Tibial nerve (tissue), 4 donors: ENCODE results near the gene SPATA9. TPM values are rescaled to one million over a fixed set of nuclear protein-coding genes. Genes with fewer than 3 reads are reported as not detected.

Source experiments
- DNase-seq, 2 donors: peaks; one replicate each; pipeline ENCODE4 v3.0.0-alpha.2; 2019; ENCODE audit warnings: low spot score in 2 of 2
- H3K27ac ChIP-seq, 4 donors: fragments of 200-600 bp; sonication (generic) in 3 of 4; one replicate each; pipeline ENCODE4 v1.5.1; 2017 to 2019; ENCODE audit warnings: mild to moderate bottlenecking in 1 of 4
- H3K27me3 ChIP-seq, 2 donors: fragments of 200-600 bp; sonication (generic) in 1 of 2; one replicate each; pipeline versions ENCODE4 v1.5.1 to v1.6.0; 2017 to 2019
- H3K36me3 ChIP-seq, 3 donors: fragments of 200-600 bp; sonication (generic); one replicate each; pipeline ENCODE4 v1.5.1; 2018 to 2019
- H3K4me1 ChIP-seq, 4 donors: fragments of 200-600 bp; sonication (generic) in 3 of 4; one replicate each; pipeline ENCODE4 v1.5.1; 2017 to 2019
- H3K4me3 ChIP-seq, 4 donors: fragments of 200-600 bp; sonication (generic) in 3 of 4; one replicate each; pipeline ENCODE4 v1.5.1; 2017 to 2019; ENCODE audit warnings: mild to moderate bottlenecking in 1 of 4, moderate library complexity in 1 of 4
- H3K9me3 ChIP-seq, 4 donors: fragments of 200-600 bp; sonication (generic) in 3 of 4; one replicate each; pipeline ENCODE4 v1.5.1; 2017 to 2019
- EP300 ChIP-seq, 2 donors: sonication (generic); formaldehyde crosslinking; IDR thresholded peaks; one replicate each; pipeline ENCODE4 v1.6.1; 2017; ENCODE audit warnings: antibody characterized with exemption in 2 of 2, mild to moderate bottlenecking in 1 of 2
- POLR2A ChIP-seq, 2 donors: fragments of 450-650 bp; IDR thresholded peaks; one replicate each; pipeline ENCODE4 v1.6.1; 2017; ENCODE audit warnings: antibody characterized with exemption in 2 of 2, mild to moderate bottlenecking in 2 of 2, moderate library complexity in 2 of 2
- WGBS, 2 donors: methylation state at CpG; one replicate each; pipeline ENCODE4 v1.1.5; 2018; 5-methylcytosine and 5-hydroxymethylcytosine counted together
- total RNA-seq, 4 donors: library from RNA; depleted of rRNA; stranded (reverse); fragments of >200 nt; gene quantifications; one replicate each; pipeline ENCODE4 v1.1.0, GENCODE V29; 2016
- TF ChIP-seq, protein P1 (sequence below), 5 experiments: fragments of 200-600 bp in 3 of 5; fragments of 450-650 bp in 2 of 5; sonication (generic) in 3 of 5; IDR thresholded peaks; one replicate each; pipeline ENCODE4 v1.5.1; 2016 to 2019; ENCODE audit warnings: antibody characterized with exemption in 5 of 5, mild to moderate bottlenecking in 3 of 5, moderate library complexity in 2 of 5

The SPATA9 gene
- total RNA-seq, 4 donors from 2014 or later = 1.2 TPM; not detected in 3

DNA sequence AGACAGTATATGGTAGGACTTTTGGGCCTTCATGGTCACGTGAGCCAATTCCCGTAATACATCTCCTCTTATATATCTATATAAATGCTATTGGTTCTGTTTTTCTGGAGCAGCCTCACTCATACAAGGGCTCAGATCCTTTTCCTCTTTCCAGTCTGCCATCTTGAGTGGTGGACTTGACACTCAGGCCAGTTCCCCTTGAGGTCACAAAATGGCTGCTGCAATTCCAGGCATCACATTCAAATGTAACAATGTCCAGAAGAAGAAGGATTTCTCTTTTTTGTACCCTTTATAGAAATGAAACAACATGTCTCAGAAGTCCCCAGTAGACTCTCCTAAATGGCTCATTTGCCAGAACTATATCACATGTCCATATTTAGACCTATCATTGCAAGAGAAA lies 58.4 kb downstream of the SPATA9 start:
- Histone ChIP-seq H3K9me3 (no peaks in the 10 kb centered on the region), H3K27me3 (no peaks in the 10 kb centered on the region), H3K36me3 (no peaks in the 10 kb centered on the region), H3K4me3 (no peak overlapping the region), H3K27ac (no peak overlapping the region), H3K4me1 (peaks cover 0 to 20% (median 18%) of the 10 kb centered on the region in 4 donors)
- TF ChIP-seq, protein P1, sequence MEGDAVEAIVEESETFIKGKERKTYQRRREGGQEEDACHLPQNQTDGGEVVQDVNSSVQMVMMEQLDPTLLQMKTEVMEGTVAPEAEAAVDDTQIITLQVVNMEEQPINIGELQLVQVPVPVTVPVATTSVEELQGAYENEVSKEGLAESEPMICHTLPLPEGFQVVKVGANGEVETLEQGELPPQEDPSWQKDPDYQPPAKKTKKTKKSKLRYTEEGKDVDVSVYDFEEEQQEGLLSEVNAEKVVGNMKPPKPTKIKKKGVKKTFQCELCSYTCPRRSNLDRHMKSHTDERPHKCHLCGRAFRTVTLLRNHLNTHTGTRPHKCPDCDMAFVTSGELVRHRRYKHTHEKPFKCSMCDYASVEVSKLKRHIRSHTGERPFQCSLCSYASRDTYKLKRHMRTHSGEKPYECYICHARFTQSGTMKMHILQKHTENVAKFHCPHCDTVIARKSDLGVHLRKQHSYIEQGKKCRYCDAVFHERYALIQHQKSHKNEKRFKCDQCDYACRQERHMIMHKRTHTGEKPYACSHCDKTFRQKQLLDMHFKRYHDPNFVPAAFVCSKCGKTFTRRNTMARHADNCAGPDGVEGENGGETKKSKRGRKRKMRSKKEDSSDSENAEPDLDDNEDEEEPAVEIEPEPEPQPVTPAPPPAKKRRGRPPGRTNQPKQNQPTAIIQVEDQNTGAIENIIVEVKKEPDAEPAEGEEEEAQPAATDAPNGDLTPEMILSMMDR (IDR thresholded peaks at IDR 0.05) = no peak
- TF ChIP-seq POLR2A (IDR thresholded peaks at IDR 0.05) = no peak
- TF ChIP-seq EP300 (IDR thresholded peaks at IDR 0.05) = no peak
- WGBS, 2 donors = 97 to 99% methylated on average over 2 of the region's 2 CpGs
- no peak for DNase-seq

DNA sequence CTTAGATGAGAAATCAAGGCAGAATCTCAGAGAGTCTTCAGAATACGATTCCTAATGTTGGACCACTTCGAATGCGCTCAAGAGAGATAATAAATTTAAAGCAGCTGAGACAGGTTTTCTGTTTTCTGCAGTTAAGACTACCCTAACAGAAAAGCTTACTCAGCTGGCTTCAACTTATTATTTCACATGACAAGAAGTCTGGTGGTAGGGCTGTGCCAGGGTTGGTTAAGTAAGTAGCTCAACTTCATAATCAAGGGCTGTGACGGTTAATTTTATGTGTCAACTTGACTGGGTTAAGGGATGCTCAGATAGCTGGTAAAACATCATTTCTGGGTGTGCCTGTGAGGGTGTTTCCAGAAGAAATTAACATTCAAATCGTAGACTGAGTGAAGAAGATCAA lies 59.1 kb downstream of the SPATA9 start:
- no peaks in the 10 kb centered on the region for H3K9me3 ChIP-seq
- no peak overlapping the region for H3K27ac ChIP-seq
- no peak for DNase-seq
- no peaks in the 10 kb centered on the region for H3K36me3 ChIP-seq
- H3K4me1 ChIP-seq = peaks cover 0 to 25% (median 20%) of the 10 kb centered on the region in 4 donors
- no peaks in the 10 kb centered on the region for H3K27me3 ChIP-seq
- 92 to 97% methylated on average over 5 of the region's 5 CpGs for WGBS, 2 donors
- TF ChIP-seq, protein P1 (IDR thresholded peaks at IDR 0.05) = no peak
- TF ChIP-seq EP300 (IDR thresholded peaks at IDR 0.05) (no peak), POLR2A (IDR thresholded peaks at IDR 0.05) (no peak)
- H3K4me3 ChIP-seq = no peak overlapping the region

DNA sequence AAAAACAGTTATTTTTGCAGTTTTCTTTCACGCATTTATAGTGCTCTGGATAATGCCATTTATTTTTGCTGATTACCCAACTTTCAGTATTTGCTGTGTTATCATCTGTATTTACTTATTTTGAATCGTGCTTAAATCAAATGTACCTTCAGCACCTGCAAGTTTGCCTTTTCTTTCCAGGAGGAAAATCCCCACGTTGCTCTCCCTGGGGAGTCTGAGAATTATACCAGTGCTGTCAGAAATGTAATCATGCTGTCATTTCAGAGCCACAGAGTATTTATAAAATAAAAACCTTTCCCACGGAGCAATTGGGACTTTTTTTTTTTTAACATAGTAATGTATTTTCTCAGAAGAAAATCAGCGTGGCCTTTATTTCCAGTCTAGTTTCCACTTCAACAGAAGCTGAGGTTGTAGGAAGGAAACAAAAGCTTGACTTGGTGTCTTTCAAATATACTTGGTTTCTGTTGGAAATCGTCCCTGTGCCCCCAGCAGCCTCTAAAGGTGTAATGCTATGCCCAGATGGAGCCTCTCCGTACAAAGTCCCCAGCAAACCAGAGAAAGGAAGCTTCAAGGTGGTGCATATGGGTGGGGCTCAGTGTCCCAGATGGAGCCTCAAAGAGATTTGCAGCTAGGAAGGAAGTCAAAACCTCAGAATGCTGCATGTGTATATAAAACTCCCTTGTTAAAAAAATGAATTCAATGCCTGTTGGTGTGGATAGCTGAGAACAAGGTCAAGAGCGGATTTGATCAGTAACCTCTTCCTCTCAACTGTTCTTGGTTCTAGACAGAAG lies 60.8 kb downstream of the SPATA9 start:
- Histone ChIP-seq H3K4me1 (peaks cover 0 to 25% (median 20%) of the 10 kb centered on the region in 4 donors), H3K9me3 (no peaks in the 10 kb centered on the region), H3K36me3 (no peaks in the 10 kb centered on the region), H3K27ac (peak overlapping the region in 2 of 4 donors; percentile 72 to 77), H3K4me3 (peak overlapping the region in 3 of 4 donors; percentile 38 to 73 (median 51)), H3K27me3 (no peaks in the 10 kb centered on the region)
- DNase-seq = no peak
- TF ChIP-seq POLR2A (IDR thresholded peaks at IDR 0.05) (no peak), EP300 (IDR thresholded peaks at IDR 0.05) (no peak)
- TF ChIP-seq, protein P1 (IDR thresholded peaks at IDR 0.05) = no peak
- WGBS, 2 donors = 59% methylated on average over 8 of the region's 8 CpGs

DNA sequence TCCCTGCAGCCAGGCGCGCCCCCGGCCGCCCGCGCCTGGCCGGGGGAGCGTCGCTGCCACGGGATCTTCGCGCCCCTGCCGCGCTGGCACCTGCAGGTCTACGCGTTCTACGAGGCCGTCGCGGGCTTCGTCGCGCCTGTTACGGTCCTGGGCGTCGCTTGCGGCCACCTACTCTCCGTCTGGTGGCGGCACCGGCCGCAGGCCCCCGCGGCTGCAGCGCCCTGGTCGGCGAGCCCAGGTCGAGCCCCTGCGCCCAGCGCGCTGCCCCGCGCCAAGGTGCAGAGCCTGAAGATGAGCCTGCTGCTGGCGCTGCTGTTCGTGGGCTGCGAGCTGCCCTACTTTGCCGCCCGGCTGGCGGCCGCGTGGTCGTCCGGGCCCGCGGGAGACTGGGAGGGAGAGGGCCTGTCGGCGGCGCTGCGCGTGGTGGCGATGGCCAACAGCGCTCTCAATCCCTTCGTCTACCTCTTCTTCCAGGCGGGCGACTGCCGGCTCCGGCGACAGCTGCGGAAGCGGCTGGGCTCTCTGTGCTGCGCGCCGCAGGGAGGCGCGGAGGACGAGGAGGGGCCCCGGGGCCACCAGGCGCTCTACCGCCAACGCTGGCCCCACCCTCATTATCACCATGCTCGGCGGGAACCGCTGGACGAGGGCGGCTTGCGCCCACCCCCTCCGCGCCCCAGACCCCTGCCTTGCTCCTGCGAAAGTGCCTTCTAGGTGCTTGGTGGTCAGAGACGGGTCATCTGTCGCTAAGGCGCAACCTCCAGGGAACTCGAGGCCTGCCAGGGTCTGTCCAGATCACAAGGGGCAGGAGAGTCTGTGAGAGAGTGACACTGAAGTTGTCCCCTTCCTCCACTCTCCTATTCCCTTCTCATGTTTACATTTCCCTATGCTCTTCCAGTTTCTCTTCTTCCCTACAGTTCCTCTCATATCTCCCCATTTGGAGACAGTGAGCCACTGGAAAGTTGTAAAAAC lies 61.6 kb downstream of the SPATA9 start:
- TF ChIP-seq POLR2A (IDR thresholded peaks at IDR 0.05) = peak in 1 of 2 donors; percentile 29
- TF ChIP-seq, protein P1 (IDR thresholded peaks at IDR 0.05) = peak in 1 of 5 experiments; percentile 2
- peak in 1 of 2 donors; percentile 39 for TF ChIP-seq EP300 (IDR thresholded peaks at IDR 0.05)
- peak overlapping the region; percentile 38 to 73 (median 61) for H3K4me3 ChIP-seq
- DNase-seq = no peak
- WGBS, 2 donors = 8 to 9% methylated on average over 13 to 20 of the region's 92 CpGs
- H3K4me1 ChIP-seq = peaks cover 0 to 25% (median 20%) of the 10 kb centered on the region in 4 donors
- no peaks in the 10 kb centered on the region for H3K36me3 ChIP-seq
- no peaks in the 10 kb centered on the region for H3K9me3 ChIP-seq
- H3K27ac ChIP-seq = peak overlapping the region; percentile 14 to 77 (median 72)
- H3K27me3 ChIP-seq = no peaks in the 10 kb centered on the region
